HG03558 (cell line): ENCODE measurements around the gene HOXD12.

Source experiments
- ATAC-seq: cut with Tn5 transposase; IDR thresholded peaks from one replicate; pipeline ENCODE4 v1.9.1; 2021; ENCODE audit warnings: moderate number of reproducible peaks; ENCODE audit not compliant: unreplicated experiment; ENCODE audit errors: extremely low read depth

The HOXD12 gene

DNA sequence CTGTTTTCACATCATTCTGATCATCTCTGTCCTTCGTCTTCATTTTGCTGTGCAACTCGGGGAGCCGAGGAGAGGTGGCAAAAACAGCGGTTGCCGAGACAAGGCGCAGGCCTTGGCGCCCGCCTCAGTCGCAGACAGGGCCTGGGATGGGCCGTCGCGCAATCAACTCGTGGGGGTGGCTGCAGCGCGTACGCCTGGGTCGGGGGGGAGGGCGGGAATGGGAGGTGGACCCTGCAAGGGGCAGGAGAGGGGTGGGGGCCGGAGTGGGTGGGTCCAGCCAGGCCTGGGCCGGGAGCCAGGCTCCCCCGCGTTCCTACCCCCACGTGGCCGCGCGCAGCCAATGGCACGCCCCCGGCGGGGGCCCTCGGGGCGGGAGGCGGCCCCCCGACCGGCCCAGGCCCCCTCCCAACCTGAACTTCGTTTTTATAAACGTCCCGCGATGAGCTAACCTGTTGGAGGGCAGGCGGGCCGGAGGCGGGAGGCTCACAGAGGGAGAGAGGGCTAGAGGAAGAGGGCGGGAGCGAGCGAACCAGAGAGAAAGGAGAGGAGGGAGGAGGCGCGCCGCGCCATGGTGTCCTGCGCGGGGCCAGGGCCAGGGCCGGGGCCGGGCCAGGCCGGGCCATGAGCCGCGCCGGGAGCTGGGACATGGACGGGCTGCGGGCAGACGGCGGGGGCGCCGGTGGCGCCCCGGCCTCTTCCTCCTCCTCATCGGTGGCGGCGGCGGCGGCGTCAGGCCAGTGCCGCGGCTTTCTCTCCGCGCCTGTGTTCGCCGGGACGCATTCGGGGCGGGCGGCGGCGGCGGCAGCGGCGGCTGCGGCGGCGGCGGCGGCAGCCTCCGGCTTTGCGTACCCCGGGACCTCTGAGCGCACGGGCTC, 7.1 kb upstream of the HOXD12 start, which contains the start of gene HOXD13:
HOXD13 (plus strand) TSS at position 452 of the 875 bp plus-strand sequence; CDS start at position 622, 170 bp downstream.
- ATAC-seq: no peak

DNA sequence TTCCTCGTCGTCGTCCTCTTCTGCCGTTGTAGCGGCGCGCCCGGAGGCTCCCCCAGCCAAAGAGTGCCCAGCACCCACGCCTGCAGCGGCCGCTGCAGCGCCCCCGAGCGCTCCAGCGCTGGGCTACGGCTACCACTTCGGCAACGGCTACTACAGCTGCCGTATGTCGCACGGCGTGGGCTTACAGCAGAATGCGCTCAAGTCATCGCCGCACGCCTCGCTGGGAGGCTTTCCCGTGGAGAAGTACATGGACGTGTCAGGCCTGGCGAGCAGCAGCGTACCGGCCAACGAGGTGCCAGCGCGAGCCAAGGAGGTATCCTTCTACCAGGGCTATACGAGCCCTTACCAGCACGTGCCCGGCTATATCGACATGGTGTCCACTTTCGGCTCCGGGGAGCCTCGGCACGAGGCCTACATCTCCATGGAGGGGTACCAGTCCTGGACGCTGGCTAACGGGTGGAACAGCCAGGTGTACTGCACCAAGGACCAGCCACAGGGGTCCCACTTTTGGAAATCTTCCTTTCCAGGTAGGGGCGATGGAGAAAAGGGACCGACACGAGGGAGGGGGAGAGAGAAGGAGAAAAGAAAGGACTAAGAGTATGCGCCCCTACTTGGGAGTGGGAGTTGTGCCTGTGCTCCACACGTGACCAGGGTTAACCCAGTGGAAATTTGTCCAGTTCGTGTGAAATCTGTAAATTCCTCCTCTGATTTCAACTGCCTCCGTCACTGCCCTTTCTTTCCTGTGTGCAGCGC, 6.3 kb upstream of the HOXD12 start:
- no peak for ATAC-seq

DNA sequence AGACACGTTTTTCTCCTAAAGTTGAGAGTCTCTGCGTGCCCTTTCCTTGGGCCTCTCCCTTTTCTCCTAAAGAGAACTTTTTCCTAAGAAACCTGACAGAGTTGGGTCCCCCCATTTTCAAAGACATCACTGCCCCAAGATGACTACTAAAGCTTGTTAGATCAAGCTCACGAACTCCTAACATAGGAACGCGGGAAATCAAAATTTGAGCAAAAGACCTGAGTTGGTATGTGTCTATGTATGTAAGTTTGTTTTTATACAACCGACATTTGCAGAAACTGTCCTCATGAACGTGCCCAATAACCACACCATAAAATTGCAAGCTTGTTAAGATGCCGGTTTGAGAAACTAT, 5.7 kb upstream of the HOXD12 start:
- ATAC-seq: no peak

DNA sequence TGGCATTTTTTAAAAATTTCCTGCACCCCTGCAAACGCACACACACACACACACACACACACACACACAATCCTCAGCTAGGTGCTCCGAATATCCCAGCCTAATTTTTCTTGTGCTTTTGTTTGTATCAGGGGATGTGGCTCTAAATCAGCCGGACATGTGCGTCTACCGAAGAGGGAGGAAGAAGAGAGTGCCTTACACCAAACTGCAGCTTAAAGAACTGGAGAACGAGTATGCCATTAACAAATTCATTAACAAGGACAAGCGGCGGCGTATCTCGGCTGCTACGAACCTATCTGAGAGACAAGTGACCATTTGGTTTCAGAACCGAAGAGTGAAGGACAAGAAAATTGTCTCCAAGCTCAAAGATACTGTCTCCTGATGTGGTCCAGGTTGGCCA, 5.2 kb upstream of the HOXD12 start:
- ATAC-seq: no peak

DNA sequence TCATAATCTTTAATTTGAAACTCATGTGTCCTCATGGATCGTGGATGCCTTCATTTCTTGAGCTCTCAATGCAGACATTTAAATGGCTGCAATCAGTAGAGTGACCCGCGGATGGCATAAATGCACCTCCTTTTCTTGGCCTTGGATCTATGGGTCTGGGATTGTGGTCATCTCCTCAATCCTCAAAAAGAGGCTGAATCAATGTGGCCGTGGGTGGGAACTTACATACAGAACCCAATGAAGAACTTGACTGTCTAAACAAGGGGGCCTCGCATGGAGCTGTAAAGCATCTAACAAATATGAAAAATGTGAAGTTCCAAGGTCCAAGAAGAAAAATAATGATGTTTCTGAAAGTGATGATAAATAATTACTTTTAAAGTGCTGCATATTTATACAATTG, 4.2 kb upstream of the HOXD12 start:
- ATAC-seq: no peak

DNA sequence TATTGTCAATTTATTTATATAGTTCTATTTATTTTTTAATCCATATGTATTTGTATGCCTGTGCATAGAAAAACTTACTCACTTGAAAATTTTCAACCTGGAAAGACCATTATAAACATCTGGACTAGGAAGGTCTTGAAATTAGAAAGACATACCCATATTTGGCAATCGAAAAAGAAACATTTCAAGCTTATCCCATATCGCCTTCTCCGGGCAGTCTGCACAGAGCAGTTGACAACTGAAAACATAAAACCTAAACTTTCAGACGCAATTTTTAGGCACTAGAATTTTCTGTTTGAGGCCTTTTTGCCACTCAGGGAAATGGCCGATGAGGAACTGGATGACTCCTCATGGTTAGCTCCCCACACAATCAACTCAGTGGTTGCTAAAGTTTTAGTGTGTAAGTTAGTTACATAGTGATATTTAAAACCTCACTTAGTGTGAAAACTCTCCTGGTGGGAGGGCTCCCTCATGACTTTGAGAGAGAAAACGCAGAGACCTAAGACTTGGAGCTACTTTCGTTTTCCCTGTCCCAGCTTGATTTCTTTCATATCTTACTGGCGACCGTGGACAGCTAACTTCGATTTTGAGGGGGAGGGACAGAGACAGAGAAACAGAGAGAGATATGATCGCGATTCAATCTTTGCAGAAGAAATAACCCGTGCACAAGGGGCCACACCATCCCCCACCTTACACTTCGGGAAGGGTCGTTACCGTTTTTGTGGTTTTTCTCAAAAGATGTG, 3.2 kb upstream of the HOXD12 start:
- ATAC-seq: no peak

DNA sequence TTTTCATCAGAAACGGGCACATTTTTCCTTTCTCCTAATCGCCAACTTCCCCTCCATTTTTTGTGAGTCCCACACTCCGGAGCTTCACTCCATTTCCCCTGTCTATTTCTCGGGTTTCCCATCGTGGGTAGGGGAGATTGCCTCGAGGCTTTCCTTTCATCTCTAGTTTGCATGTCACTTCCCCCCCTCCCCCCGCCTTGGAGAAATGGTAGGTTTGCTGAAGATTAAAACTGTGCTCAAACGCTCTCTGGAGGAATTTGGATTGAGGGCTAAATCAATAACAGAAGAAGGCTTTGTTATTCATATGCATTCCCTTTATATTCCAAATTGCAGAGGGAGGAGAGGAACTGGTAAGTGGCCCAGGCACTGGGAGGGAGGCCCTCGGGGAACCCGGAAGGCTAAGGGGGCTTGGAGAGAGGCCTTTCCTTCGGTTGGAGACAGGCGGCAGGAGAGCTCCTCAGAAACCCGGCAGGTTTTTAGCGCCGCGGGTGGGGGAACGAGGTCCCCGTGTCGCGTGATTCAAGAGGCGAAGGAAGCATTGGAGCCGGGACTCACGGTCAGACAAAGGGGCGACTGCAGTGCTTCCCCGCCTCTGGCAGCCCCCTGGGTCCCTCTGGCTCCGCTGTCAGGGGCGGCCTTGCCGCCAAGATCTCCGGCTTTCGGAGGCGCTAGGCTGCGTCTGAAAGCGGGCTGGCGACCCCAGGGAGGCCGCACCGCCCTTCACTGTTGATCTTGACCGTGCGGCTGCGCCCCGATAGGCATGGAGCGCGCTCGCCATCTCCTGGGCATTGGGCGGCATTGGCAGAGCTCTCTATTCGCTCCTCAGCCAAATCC, 2.4 kb upstream of the HOXD12 start:
- peak; percentile 52 for ATAC-seq

DNA sequence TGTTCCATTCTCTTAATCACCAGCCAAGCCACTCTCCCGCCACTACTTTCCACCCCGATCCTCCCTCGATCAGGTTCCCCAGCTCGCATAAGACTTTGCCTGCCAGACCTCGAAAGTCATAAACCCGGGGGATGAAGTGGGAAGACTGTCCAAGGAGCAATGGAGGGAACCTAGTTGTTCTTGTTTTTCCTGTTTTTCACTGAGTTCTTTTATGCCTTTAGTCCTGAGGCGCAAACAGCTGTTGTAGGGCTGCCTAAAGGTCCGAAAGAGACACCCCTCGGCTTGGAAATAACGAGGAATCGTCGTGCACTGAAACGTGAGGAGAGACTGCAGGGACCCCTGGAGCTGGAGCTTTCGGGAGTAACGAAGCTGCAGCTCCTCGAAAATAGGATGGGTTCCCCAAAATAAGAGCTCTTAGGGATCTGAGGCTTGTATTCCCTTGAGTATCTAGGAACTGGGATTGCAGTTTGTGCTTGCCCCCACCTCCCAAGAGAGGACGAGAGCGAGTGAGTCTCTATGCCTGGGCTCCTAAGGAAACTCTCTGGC, 1.7 kb upstream of the HOXD12 start:
- no peak for ATAC-seq

DNA sequence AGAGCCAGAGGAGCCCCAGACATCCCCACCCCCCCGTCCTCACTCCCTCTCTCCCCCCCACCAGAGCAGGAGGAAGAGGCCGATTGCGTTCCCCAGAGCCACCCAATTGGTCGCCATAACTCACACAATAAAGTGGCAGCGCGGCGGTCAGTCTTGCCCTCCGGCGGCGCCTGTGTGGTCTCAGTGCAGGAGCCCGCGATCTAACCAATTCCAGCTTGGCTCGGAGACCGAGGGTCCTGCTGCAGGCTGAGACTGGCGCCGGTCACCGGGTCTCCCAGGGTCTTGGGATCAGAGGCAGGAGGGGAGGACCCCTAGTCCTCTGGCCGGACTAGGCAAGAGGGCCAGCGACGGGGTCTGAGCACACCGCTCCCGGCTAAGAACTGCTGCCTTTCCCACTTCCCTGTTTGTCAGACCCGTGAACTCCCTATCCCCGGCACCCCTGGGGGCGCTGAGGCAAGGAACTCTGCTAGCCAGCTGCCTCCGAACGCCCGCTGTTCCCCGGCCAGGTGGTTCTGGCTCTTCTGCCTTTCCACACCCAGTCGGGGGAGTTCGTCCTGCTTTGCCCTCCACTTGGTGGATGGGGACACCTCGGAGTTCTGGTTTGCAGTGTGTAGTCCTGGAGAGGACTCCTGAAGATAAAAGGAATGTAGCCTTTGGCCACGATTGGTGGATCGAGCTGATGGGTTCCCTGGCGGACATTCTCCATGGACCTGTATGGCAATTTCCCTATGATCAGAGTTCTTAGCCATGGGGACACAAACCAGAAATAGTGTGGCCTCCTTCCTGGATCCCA, 1.0 kb upstream of the HOXD12 start:
- ATAC-seq: no peak

DNA sequence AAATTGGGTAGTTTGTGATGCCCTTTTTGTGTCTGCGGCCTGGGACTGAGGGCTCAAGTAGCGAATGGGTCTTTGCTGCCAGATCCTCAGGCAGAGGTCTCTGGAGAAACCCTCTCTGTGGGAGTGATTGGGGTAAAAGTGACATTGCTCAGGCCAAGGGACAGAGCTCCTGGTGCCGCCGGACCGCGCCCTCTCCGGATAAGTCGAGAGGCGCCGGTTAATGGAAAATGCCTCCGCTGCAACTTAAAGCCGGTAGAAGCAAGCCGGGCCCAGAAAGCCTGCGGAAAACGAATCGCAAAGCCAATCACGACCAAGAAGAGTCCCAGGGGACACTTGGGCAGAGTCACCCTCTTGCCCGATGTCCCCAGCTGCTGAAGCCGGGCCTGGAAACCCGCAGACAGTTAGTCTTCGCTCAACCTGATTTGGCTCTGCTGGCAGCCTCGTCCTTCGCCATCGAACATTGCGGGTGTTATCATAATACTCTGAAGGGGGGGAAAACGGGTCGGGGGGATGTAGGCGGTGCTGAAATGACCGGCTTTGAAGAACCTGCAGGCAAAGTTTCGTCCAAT, 352 bp upstream of the HOXD12 start:
- no peak for ATAC-seq

DNA sequence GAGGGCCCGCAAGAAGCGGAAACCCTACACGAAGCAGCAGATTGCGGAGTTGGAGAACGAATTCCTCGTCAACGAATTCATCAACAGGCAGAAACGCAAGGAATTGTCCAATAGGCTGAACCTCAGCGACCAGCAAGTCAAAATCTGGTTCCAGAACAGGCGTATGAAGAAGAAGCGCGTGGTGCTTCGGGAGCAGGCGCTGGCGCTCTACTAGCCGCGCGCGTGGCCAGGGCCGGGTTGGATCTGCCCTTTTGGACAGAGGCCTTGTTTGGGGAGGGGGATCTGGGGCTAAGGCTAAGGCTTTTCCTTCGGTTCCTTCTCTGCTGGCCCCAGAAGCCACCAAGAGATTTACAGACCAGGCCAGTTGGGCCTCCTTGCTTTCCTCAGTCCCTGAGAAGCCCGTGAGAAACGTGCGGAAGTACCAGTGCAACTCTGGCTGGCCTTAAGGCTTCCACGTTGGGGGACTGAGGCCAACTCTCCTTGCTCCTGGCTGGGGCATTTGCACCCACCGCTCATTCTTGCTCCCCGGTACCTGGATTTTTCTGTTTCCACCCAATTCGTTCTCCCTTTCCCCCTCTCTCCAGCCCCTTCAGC, 1.0 kb downstream of the HOXD12 start:
- ATAC-seq: no peak

DNA sequence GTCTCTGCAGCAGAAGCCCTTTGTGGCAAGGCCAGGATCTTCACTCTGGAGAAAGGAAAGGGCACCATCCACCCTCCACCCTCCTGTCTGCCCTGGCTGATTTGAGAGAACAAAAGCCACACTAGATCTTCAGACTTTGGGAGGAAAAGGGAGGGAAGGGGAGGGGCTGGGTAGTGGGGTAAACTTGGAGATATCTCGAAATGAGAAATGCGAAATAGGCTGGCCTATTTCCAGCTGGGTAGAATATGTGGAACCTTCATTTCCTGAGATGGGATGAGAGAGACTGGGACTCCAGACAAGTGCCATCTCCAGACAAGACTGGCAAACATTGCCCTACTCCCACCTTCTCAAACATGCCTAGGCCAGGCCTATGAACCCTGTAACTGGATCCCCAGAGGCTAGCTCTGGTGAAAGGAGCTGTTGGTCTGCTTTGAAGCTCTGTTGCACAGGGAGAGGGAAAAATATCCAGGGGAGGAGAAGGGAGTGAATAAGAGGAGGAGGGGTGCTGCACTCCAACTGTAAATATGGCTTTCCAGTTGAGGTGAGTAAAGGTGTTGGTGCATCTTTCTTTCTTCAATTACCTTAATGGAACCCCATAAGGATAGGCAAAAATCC, 1.7 kb downstream of the HOXD12 start:
- ATAC-seq: no peak

DNA sequence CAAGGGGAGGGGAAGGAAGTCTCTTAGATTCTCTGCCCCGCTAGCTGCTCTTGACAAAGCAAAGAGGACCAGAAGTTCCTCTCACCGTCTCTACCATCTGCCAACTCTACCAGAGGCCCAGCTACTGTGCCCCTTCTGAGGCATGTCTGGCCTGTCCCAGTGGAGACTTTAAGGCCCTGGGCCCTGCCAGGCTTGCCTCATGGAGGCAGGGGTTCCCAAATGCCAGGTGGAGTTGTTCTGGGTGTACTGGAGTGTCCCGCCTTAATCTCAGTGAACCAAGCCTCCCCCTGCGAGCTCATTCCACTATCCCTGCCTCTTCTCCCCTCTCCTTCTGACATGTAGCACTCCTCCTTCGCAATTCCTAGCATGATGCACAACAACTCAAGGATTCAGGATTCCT, 2.2 kb downstream of the HOXD12 start:
- no peak for ATAC-seq

DNA sequence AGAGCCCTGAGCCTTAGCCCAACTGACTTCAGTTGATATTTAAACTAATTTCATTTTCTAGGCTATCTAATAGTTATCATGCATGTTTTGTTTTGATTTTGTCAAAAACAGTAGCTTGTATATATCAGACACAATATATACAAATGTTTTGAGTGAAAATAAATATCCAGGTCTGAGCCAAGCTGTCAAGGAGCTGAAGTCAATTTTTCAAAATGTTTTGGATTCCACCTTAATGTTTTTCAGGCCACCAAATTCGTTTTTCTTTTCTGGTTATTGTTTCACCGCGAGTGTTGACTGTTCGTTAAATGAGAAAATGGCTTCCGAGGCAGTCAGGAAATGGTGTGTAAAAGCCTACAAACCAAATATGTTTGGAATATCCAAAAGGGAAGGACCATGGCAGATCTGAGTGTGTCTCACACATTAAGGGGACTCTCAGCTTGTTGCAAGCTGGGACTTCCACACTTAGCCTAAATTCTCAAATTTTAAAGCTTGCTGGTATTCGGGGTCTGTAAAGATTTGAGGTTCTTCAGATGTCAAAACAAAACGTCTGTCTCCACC, 2.8 kb downstream of the HOXD12 start:
- no peak for ATAC-seq

DNA sequence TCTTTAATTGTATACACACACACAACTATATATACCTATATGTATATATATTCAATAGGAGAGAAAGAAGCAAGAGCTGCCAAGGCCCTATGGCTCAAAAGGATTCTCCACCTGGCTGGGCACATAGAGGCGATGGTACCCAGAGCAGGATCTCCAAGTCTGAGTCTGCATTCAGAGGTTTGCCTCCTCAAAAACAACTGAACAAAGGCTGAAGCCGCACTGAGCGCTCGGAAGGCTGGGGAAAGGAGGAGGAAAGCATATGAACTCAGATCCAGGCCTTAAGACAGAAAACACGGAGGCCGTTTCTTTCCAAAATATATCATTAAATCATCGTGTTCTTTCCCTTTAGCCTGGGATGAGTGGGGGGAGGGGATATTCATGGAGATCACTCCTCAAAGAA, 3.6 kb downstream of the HOXD12 start:
- no peak for ATAC-seq

DNA sequence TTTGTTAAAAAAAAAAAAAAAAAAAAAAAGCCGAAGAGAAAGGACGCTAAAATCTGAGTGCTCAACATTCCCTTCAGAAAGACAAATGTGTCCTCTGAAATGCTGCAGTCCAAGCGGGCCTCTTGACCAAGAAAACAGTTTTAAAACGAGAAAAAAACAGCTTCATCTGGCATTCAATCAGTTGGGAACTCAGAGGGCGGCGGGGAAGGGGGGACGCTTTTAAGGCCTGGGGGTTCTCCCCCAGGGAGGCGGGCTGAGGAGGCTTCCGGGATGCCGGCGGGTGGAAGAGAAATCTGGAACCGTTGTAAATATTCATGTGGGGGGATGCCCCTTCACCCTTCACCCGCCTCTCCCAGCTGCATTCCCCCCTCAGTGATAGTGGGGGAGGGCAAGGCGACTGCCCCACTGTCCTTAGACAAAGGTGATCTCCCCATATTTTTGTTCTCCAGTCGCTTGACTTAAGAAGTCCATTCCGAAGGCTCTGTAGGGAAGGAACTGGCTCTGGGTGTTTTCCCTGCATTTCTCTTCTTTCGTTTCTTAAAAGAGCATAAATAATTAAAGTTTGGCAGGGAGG, 4.2 kb downstream of the HOXD12 start:
- ATAC-seq: no peak
